ENCODE measurements around the gene MYH7. TPM values are rescaled to one million over a fixed set of nuclear protein-coding genes. Genes with fewer than 3 reads are reported as not detected.

Gene MYH7
- polyA plus RNA-seq (2011; rRNA removed) (not detected in 2 replicates), polyA minus RNA-seq (2011; rRNA and poly(A)+ RNA removed) (not detected in 2 replicates)

GRCh38 chr14:23435543-23436326, at the start of gene MYH7:
TSS of gene MYH7 (minus strand) at chr14:23435660. CDS start at chr14:23433732, 1,928 bp downstream.
- no peak within 1 kb of the TSS for H3K4me3 ChIP-seq (ENCODE audit: low read depth, low read length)
- no peaks in the 10 kb centered on the region for H3K9me3 ChIP-seq (ENCODE audit: control insufficient read depth, insufficient read depth, low read length)
- no peak for DNase-seq (ENCODE audit: low read depth, low spot score)
- no peak within 1 kb of the TSS for H3K27ac ChIP-seq (ENCODE audit: low read depth, low read length)
- ChIA-PET POLR2A (no interaction called here), CTCF (interaction anchor here (0.6 kb wide), 2 partner anchors 43 to 294 kb away, joined by 3 read pairs; no protein-coding TSS in a partner anchor)
- no peak for TF ChIP-seq CTCF (IDR thresholded peaks at IDR 0.05; ENCODE audit: low read depth, low read length)
- peaks cover 32% of the 10 kb centered on the region for H3K27me3 ChIP-seq (ENCODE audit: control insufficient read depth, insufficient read depth, low read length)

- Histone ChIP-seq H3K27ac (ENCODE audit: low read depth, low read length) (no peak overlapping the region), H3K9me3 (ENCODE audit: control insufficient read depth, insufficient read depth, low read length) (no peaks in the 10 kb centered on the region), H3K4me3 (ENCODE audit: low read depth, low read length) (no peak overlapping the region), H3K27me3 (ENCODE audit: control insufficient read depth, insufficient read depth, low read length) (no peaks in the 10 kb centered on the region)
- ChIA-PET CTCF (interaction anchor here (0.9 to 9.8 kb wide), 2 partner anchors 74 to 77 kb away, joined by 3 to 330 read pairs; partner anchors contain the start of gene THTPA), POLR2A (no interaction called here)
- DNase-seq (ENCODE audit: low read depth, low spot score): no peak
- peak; percentile 45 for TF ChIP-seq CTCF (IDR thresholded peaks at IDR 0.05; ENCODE audit: low read depth, low read length)
Measured at GRCh38 chr14:23483236-23483854, 47.9 kb upstream of the MYH7 start.

- no peaks in the 10 kb centered on the region for H3K9me3 ChIP-seq (ENCODE audit: control insufficient read depth, insufficient read depth, low read length)
- ChIA-PET CTCF (interaction anchor here (0.7 to 9.8 kb wide), 2 partner anchors 23 to 77 kb away, joined by 3 to 330 read pairs; partner anchors contain the start of gene THTPA), POLR2A (interaction anchor here (0.5 kb wide), 1 partner anchor 78 kb away, joined by 3 read pairs; no protein-coding TSS in a partner anchor)
- TF ChIP-seq CTCF (IDR thresholded peaks at IDR 0.05; ENCODE audit: low read depth, low read length): no peak
- H3K27ac ChIP-seq (ENCODE audit: low read depth, low read length): no peak overlapping the region
- DNase-seq (ENCODE audit: low read depth, low spot score): no peak
- H3K4me3 ChIP-seq (ENCODE audit: low read depth, low read length): no peak overlapping the region
- no peaks in the 10 kb centered on the region for H3K27me3 ChIP-seq (ENCODE audit: control insufficient read depth, insufficient read depth, low read length)
Measured at GRCh38 chr14:23482823-23483148, 47.3 kb upstream of the MYH7 start.

- Histone ChIP-seq H3K27me3 (ENCODE audit: control insufficient read depth, insufficient read depth, low read length) (no peaks in the 10 kb centered on the region), H3K27ac (ENCODE audit: low read depth, low read length) (no peak overlapping the region), H3K4me3 (ENCODE audit: low read depth, low read length) (no peak overlapping the region), H3K9me3 (ENCODE audit: control insufficient read depth, insufficient read depth, low read length) (no peaks in the 10 kb centered on the region)
- no peak for DNase-seq (ENCODE audit: low read depth, low spot score)
- CTCF ChIA-PET: interaction anchor here (0.7 to 9.8 kb wide), 3 partner anchors 24 to 78 kb away, joined by 3 to 330 read pairs (median 3); partner anchors contain the start of gene THTPA
- TF ChIP-seq CTCF (IDR thresholded peaks at IDR 0.05; ENCODE audit: low read depth, low read length): no peak
- POLR2A ChIA-PET: interaction anchor here (0.5 kb wide), 1 partner anchor 78 kb away, joined by 3 read pairs; no protein-coding TSS in a partner anchor
Measured at GRCh38 chr14:23481979-23482822, 46.7 kb upstream of the MYH7 start.

Measured in AG04450 (cell line).